Measurements from ENCODE around the gene PRC1.

The PRC1 gene

DNA sequence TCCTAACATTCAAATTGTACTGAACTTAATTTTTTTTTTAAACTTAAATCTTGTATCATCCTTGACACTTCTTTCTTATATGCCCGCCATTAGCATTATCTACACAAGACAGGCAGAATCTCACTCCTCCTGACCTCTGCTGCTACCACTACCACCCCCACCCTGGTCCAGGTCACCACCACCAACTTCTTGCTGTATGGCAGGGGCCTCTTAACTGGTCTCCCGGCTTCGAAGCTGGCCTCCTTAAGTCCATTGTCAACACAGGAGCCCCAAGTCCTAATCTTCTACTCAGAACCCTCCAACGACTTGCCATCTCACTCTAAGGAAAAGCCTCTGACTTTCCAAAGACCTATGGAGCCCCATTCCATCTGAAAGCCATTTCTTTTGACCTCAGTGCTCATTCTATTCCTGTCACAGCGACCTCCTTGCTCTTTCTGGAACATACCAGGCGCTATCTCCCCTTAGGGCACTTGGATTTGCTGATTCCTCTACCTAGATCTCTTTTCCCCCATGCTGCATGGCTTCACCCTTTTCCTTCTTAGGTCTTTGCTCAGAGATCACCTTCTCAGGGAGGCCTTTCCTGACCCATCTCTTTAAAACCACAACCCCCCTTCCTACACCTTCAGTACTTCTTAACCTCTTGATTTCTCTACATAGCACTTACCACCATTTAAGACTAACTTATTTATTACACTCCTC, 2.6 kb downstream of the PRC1 start:
- in situ Hi-C loops (cut with MboI; ENCODE audit: low sequenced_read_pairs, unreplicated experiment), result no loop called here
- TF ChIP-seq, protein P1, sequence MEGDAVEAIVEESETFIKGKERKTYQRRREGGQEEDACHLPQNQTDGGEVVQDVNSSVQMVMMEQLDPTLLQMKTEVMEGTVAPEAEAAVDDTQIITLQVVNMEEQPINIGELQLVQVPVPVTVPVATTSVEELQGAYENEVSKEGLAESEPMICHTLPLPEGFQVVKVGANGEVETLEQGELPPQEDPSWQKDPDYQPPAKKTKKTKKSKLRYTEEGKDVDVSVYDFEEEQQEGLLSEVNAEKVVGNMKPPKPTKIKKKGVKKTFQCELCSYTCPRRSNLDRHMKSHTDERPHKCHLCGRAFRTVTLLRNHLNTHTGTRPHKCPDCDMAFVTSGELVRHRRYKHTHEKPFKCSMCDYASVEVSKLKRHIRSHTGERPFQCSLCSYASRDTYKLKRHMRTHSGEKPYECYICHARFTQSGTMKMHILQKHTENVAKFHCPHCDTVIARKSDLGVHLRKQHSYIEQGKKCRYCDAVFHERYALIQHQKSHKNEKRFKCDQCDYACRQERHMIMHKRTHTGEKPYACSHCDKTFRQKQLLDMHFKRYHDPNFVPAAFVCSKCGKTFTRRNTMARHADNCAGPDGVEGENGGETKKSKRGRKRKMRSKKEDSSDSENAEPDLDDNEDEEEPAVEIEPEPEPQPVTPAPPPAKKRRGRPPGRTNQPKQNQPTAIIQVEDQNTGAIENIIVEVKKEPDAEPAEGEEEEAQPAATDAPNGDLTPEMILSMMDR (IDR thresholded peaks at IDR 0.05; ENCODE audit: borderline replicate concordance, control extremely low read depth, extremely low read depth, insufficient read depth, missing control alignments), result no peak
- DNase-seq (ENCODE audit: low spot score), result no peak

DNA sequence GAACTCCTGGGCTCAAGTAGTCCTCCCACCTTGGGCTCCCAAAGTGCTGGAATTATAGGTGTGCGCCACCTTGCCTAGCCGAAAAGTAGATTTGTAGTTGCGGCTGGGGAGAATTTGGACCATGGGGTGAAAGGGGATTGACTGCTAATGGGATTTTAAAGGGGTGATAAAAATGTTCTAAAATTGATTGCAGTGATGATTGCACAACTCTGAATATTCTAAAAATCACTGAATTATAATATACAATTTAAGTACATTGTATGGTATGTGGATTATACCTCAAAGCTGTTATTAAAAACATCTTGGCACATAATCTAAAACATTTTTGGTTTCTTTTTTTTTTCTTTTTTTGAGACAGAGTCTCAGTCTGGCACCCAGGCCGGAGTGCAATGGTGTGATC, 3.9 kb downstream of the PRC1 start:
- DNase-seq (ENCODE audit: low spot score), result no peak
- TF ChIP-seq, protein P1 (IDR thresholded peaks at IDR 0.05; ENCODE audit: borderline replicate concordance, control extremely low read depth, extremely low read depth, insufficient read depth, missing control alignments), result no peak
- in situ Hi-C loops (cut with MboI; ENCODE audit: low sequenced_read_pairs, unreplicated experiment), result no loop called here

DNA sequence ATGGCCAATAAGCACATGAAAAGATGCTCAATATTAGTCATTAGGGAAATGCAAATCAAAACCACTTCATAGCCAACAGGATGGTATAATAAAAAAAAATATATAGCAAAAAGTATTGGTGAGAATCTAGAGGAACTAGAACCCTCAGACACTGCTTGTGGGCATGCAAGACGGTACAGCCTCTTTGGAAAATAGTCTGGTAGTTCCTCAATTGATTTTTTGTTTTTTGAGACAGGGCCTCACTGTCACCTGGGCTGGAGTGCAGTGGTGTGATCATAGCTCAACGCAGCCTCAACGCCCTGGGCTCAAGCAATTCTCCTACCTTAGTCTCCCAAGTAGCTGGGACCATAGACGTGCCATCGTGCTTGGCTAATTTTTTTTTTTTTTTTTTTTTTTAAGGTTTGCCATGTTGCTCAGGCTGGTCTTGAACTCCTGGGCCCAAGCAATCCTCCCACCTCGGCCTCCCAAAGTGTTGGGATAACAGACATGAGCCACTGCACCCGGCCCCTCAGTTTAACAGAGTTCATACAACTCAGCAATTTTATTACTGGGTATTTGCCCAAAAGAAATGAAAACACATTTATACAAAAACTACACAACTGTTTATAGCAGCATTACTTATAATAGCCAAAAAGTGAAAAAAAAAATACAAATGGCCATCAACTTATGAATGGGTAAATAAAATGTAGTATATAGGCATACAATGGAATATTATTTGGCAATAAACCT, 5.1 kb downstream of the PRC1 start:
- DNase-seq (ENCODE audit: low spot score), result no peak
- TF ChIP-seq, protein P1 (IDR thresholded peaks at IDR 0.05; ENCODE audit: borderline replicate concordance, control extremely low read depth, extremely low read depth, insufficient read depth, missing control alignments), result no peak
- in situ Hi-C loops (cut with MboI; ENCODE audit: low sequenced_read_pairs, unreplicated experiment), result no loop called here

DNA sequence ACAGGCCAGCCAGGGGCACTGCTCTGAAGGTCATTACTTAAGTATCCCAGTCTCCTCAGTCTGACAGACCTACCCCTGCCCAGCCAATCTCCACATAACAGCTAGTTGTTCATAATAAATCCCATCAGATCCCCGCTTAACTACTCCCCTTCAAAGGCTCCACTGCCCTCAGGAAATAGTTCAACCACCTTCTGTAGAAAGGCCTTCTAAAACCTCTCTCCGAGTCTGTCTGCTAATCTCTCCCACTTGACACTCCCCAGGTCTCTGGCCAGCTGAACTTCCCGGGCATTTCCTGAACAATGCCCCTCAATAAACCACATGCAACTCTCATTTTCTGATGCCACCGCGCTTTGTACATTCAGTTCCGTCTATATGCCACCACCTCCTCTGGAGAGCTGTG, 6.0 kb downstream of the PRC1 start:
- TF ChIP-seq, protein P1 (IDR thresholded peaks at IDR 0.05; ENCODE audit: borderline replicate concordance, control extremely low read depth, extremely low read depth, insufficient read depth, missing control alignments), result no peak
- no peak for DNase-seq (ENCODE audit: low spot score)
- in situ Hi-C loops (cut with MboI; ENCODE audit: low sequenced_read_pairs, unreplicated experiment), result no loop called here

DNA sequence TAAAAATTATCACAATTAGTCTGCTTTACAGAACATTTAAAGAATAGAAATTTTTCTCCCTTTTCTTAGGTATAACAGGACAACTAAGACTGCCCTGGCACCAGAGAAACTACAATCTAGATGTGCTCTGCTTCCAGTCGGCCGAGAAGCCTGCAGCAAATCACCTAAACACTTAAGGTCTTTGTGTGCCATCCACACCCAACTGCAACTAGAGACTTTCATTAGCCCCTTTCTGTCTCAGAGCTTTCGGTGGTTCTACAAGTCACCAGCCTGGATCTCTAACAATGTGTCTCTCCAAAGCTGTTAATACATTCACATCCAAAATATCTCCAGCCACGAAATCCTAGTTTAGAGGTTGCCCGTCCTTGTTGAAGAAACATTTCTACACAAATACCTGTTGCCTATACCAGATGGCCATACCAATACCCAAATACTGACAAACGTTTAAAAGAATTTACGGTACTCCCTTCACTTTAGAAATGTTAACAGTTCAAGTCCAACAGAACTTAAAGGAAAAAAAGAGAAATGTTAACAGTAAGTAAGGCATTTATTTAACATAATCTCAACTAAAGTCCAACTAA, 6.7 kb downstream of the PRC1 start:
- DNase-seq (ENCODE audit: low spot score), result no peak
- in situ Hi-C loops (cut with MboI; ENCODE audit: low sequenced_read_pairs, unreplicated experiment), result no loop called here
- TF ChIP-seq, protein P1 (IDR thresholded peaks at IDR 0.05; ENCODE audit: borderline replicate concordance, control extremely low read depth, extremely low read depth, insufficient read depth, missing control alignments), result no peak

DNA sequence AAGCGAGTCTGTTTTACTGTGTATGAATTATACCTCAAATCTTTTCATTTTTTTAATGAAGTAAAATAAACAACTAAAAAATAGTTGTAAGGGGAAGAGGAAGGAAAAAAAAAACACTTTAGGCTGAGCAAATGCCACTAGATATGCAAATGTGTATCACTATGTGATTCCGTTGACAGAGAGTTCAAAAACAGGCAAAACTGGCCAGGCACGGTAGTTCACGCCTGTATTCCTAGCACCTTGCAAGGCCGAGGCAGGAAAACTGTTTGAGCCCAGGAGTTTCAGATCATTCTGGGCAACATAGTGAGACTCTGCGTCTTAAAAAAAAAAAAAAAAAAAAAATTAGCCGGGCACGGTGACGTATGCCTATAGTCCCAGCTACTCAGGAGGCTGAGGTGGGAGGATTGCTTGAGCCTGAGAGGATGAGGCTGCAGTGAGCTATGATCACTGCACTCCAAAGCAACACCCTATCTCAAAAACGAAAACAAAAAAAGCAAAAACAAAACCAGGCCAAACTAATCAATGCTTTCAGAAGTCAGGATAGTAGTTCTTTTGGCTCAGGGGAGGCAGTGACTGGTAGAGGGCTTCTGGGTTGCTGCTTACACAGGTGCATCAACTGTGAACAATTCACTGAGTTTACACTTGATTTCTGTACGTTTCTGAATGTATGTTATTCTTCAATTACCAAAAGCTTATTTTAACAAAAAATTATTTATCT, 7.4 kb downstream of the PRC1 start:
- no peak for DNase-seq (ENCODE audit: low spot score)
- in situ Hi-C loops (cut with MboI; ENCODE audit: low sequenced_read_pairs, unreplicated experiment), result no loop called here
- TF ChIP-seq, protein P1 (IDR thresholded peaks at IDR 0.05; ENCODE audit: borderline replicate concordance, control extremely low read depth, extremely low read depth, insufficient read depth, missing control alignments), result no peak
